Measurements from ENCODE around the gene SLC48A1. TPM values are rescaled to one million over a fixed set of nuclear protein-coding genes. Genes with fewer than 3 reads are reported as not detected.
A peak's percentile ranks its signal among the peaks of the same experiment; 100 is the strongest.

SLC48A1 gene
- total and polyA plus RNA-seq, 2 donors (not counting 3 experiments of a cell fraction or from before 2014, with no cell fraction given), result 17.3 to 20.3 TPM

- H3K4me1 ChIP-seq (ENCODE audit: control insufficient read depth, extremely low read depth, insufficient read depth, low read length), result peaks cover 88% of the 10 kb centered on the region
- H2AFZ ChIP-seq (ENCODE audit: low read depth, low read length), result no peak overlapping the region
- BruUV-seq (replicated peaks), result no TSS peak
- no peaks in the 10 kb centered on the region for H3K9me3 ChIP-seq (replicated peaks; ENCODE audit: control insufficient read depth, insufficient read depth, low read length)
- peak overlapping the region; percentile 11 for H3K27ac ChIP-seq (ENCODE audit: insufficient read depth, low read depth, low read length)
- no peaks in the 10 kb centered on the region for H3K9me1 ChIP-seq (replicated peaks; ENCODE audit: control insufficient read depth, extremely low read depth, insufficient read depth, low read length)
- H3K4me3 ChIP-seq (replicated peaks in 1 of 3; ENCODE audit: insufficient read depth in 1 of 3, low read depth in 1 of 3, low read length in 3 of 3), result no peak overlapping the region
- H3K27me3 ChIP-seq (ENCODE audit: control insufficient read depth in 2 of 2, insufficient read depth in 2 of 2, low read length in 2 of 2), result no peaks in the 10 kb centered on the region
- POLR2A ChIA-PET, result no interaction called here
- FAIRE-seq, result peak; percentile 73
- peaks cover 100% of the 10 kb centered on the region for H3K79me2 ChIP-seq (ENCODE audit: control insufficient read depth, insufficient read depth, low read length)
- H3K36me3 ChIP-seq (ENCODE audit: control insufficient read depth in 2 of 2, extremely low read depth in 1 of 2, insufficient read depth in 2 of 2, low read length in 2 of 2), result peaks cover 10 to 13% of the 10 kb centered on the region in 2 experiments
- H4K20me1 ChIP-seq (replicated peaks; ENCODE audit: control insufficient read depth, extremely low read depth, insufficient read depth, low read length), result peaks cover 6% of the 10 kb centered on the region
- no peak overlapping the region for H3K4me2 ChIP-seq (ENCODE audit: insufficient read depth, low read length)
- TF ChIP-seq POLR2A (IDR thresholded peaks at IDR 0.05; ENCODE audit: low read depth, low read length) (no peak), CTCF (IDR thresholded peaks at IDR 0.05; ENCODE audit: extremely low read depth in 1 of 2, insufficient read depth in 1 of 2, low read depth in 1 of 2, low read length in 2 of 2) (no peak), MYC (IDR thresholded peaks at IDR 0.05; ENCODE audit: low read depth, low read length) (no peak), FOS (IDR thresholded peaks at IDR 0.05; ENCODE audit: borderline replicate concordance, insufficient read depth, low read length) (no peak), GATA2 (IDR thresholded peaks at IDR 0.05; ENCODE audit: insufficient read depth, insufficient read length, low read depth, low read length) (no peak), POLR2AphosphoS5 (IDR thresholded peaks at IDR 0.05; ENCODE audit: insufficient read depth, low read depth, low read length) (no peak), JUN (IDR thresholded peaks at IDR 0.05; ENCODE audit: borderline replicate concordance, insufficient read depth, insufficient read length, low read depth) (no peak), EZH2 (IDR thresholded peaks at IDR 0.05; ENCODE audit: borderline replicate concordance, low read depth, low read length, severe bottlenecking) (no peak)
- TF ChIP-seq, protein P1, sequence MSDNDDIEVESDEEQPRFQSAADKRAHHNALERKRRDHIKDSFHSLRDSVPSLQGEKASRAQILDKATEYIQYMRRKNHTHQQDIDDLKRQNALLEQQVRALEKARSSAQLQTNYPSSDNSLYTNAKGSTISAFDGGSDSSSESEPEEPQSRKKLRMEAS (IDR thresholded peaks at IDR 0.05; ENCODE audit: insufficient read depth, insufficient read length), result no peak
- CTCF ChIA-PET, result interaction anchor here (1.0 to 12.5 kb wide), 4 partner anchors 12 to 144 kb away, joined by 3 to 229 read pairs (median 7); no protein-coding TSS in a partner anchor
- DNase-seq (ENCODE audit: low read depth, low spot score), result no peak
- intact Hi-C loops (cut with micrococcal nuclease), result no loop called here
- dilution Hi-C loops (cut with MboI; ENCODE audit: extremely low pct_ligation_motif_present, low sequenced_read_pairs), result no loop called here
- no peak overlapping the region for H3K9ac ChIP-seq (replicated peaks; ENCODE audit: extremely low read depth, insufficient read depth, low read length)
Measured at GRCh38 chr12:47805417-47805816, 32.4 kb downstream of the SLC48A1 start.

All from endothelial cell of umbilical vein (primary cell).